ENCODE measurements around the gene SELE.

GRCh38 chr1:169764919-169765318 lies 31.0 kb upstream of the SELE start:
- TF ChIP-seq, protein P1, sequence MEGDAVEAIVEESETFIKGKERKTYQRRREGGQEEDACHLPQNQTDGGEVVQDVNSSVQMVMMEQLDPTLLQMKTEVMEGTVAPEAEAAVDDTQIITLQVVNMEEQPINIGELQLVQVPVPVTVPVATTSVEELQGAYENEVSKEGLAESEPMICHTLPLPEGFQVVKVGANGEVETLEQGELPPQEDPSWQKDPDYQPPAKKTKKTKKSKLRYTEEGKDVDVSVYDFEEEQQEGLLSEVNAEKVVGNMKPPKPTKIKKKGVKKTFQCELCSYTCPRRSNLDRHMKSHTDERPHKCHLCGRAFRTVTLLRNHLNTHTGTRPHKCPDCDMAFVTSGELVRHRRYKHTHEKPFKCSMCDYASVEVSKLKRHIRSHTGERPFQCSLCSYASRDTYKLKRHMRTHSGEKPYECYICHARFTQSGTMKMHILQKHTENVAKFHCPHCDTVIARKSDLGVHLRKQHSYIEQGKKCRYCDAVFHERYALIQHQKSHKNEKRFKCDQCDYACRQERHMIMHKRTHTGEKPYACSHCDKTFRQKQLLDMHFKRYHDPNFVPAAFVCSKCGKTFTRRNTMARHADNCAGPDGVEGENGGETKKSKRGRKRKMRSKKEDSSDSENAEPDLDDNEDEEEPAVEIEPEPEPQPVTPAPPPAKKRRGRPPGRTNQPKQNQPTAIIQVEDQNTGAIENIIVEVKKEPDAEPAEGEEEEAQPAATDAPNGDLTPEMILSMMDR (conservative IDR thresholded peaks at IDR 0.05; ENCODE audit: low read length), result no peak
- TF ChIP-seq EZH2phosphoT487 (IDR thresholded peaks at IDR 0.05; ENCODE audit: borderline replicate concordance), result no peak
